GM18519 (cell line): ENCODE measurements around the gene DDX10.

ENCODE experiments used
- ATAC-seq: cut with Tn5 transposase; IDR thresholded peaks from one replicate; pipeline ENCODE4 v1.9.1; 2021; ENCODE audit warnings: mild to moderate bottlenecking, moderate library complexity; ENCODE audit not compliant: unreplicated experiment, low FRiP score

Gene DDX10

GRCh38 chr11:108895579-108896480, 231.0 kb downstream of the DDX10 start:
- peak; percentile 86 for ATAC-seq

GRCh38 chr11:108897071-108897481, 232.2 kb downstream of the DDX10 start:
- ATAC-seq = no peak

- no peak for ATAC-seq
Measured at GRCh38 chr11:108897916-108898315, 233.0 kb downstream of the DDX10 start.

GRCh38 chr11:108901359-108901758, 236.5 kb downstream of the DDX10 start:
- ATAC-seq = no peak

GRCh38 chr11:108902027-108902469, 237.2 kb downstream of the DDX10 start:
- ATAC-seq = no peak

- no peak for ATAC-seq
Measured at GRCh38 chr11:108904480-108904879, 239.6 kb downstream of the DDX10 start.

GRCh38 chr11:108906329-108906728, 241.5 kb downstream of the DDX10 start:
- ATAC-seq = no peak

GRCh38 chr11:108906826-108907225, 242.0 kb downstream of the DDX10 start:
- ATAC-seq = no peak

- ATAC-seq = no peak
Measured at GRCh38 chr11:108909041-108909440, 244.2 kb downstream of the DDX10 start.

GRCh38 chr11:108909921-108910320, 245.1 kb downstream of the DDX10 start:
- ATAC-seq = no peak

- no peak for ATAC-seq
Measured at GRCh38 chr11:108912581-108912980, 247.7 kb downstream of the DDX10 start.

GRCh38 chr11:108913204-108913603, 248.3 kb downstream of the DDX10 start:
- no peak for ATAC-seq

- ATAC-seq = no peak
Measured at GRCh38 chr11:108914211-108914610, 249.3 kb downstream of the DDX10 start.

- ATAC-seq = no peak
Measured at GRCh38 chr11:108914981-108915380, 250.1 kb downstream of the DDX10 start.

- no peak for ATAC-seq
Measured at GRCh38 chr11:108915666-108916065, 250.8 kb downstream of the DDX10 start.

- ATAC-seq = no peak
Measured at GRCh38 chr11:108916290-108916689, 251.4 kb downstream of the DDX10 start.

- no peak for ATAC-seq
Measured at GRCh38 chr11:108916935-108917334, 252.1 kb downstream of the DDX10 start.

- ATAC-seq = no peak
Measured at GRCh38 chr11:108921211-108921610, 256.3 kb downstream of the DDX10 start.

- no peak for ATAC-seq
Measured at GRCh38 chr11:108922241-108922640, 257.4 kb downstream of the DDX10 start.

GRCh38 chr11:108923413-108923812, 258.5 kb downstream of the DDX10 start:
- ATAC-seq = no peak

- ATAC-seq = no peak
Measured at GRCh38 chr11:108926171-108926840, 261.4 kb downstream of the DDX10 start.
